ENCODE results near the gene EPB41L4A. TPM values are rescaled to one million over a fixed set of nuclear protein-coding genes. Genes with fewer than 3 reads are reported as not detected.

EPB41L4A gene
- total RNA-seq, 1 experiment from 2014 or later: 5.2 TPM

DNA sequence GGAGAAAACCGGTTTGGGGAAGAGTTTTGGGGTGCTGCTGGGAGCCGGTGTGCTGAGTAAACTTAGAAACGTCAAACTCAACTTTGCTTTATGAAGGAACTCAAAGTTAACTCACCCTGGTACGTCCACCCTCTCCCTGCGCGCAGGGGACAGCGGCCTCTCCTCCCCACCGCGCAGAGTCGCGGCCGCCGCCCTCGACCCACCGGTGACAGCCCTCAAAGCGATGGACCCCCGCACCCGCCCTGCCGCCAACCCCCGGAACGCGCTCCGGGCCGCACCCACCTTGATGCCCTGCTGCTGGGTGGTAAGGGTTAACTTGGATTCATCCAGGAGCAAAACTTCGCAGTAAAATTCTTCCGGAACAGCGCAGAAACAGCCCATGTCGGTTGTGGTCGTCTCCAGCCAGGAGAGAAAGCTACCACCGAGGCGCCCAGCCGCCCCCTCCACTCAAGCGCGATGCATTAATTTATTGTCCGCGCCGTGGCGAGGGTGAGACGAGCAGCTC lies 366 bp downstream of the EPB41L4A start:
- ATAC-seq (no peak; the same call in 1 of the 2 replicates), DNase-seq (ENCODE audit: low spot score) (no peak)
- H3K27ac Mint-ChIP-seq: no peak overlapping the region

DNA sequence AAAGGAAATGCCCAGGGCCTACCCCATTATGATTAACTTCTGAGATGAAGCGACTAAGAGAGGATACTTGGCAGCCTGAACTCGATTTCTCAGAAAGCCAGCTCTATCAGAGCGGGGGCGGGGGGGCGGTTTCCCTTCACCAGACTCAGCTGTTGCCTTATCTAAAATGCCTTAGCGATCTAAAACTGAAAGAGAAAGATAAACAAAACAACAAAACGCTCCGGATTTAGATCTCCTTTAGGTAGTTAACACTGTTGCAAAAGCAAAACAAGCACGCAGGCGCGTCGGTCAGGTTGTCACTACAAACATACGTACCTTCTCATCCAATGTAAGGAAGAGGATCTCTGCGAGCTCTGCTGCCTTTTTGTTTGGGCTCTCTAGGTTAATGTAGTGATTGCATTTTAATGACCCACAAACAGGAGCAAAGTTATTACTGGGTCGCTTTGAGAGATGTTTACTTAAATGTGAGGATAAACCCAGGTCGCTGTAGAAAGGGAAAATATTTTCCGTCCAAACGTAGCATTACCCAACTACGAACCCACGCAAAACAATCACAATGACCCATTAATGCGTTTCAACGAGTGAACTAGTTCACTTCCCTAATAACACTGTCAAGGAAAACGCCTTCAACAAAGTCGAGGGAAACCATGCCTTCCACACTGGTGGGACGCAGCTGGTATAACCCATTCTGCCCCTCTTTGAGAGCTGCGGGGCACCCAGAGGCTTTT lies 982 bp downstream of the EPB41L4A start:
- ChIA-PET POLR2A (interaction anchor here (0.5 kb wide), 1 partner anchor 212 kb away, joined by 3 read pairs; no protein-coding TSS in a partner anchor), CTCF (interaction anchor here (1.2 to 4.9 kb wide), 5 partner anchors 51 to 257 kb away, joined by 3 to 35 read pairs (median 33); no protein-coding TSS in a partner anchor)
- H3K9me3 Mint-ChIP-seq: no peaks in the 10 kb centered on the region
- peaks cover 47% of the 10 kb centered on the region for H3K27me3 Mint-ChIP-seq (ENCODE audit: low read depth)
- DNase-seq (ENCODE audit: low spot score) (no peak), ATAC-seq (no peak)
- no peaks in the 10 kb centered on the region for H3K36me3 Mint-ChIP-seq
- H3K4me1 Mint-ChIP-seq: peaks cover 11% of the 10 kb centered on the region
- peak overlapping the region; percentile 80 for H3K4me3 Mint-ChIP-seq
- no peak overlapping the region for H3K27ac Mint-ChIP-seq
- no peak for TF ChIP-seq RELA (CRISPR knock-in tag; IDR thresholded peaks at IDR 0.05; ENCODE audit: borderline replicate concordance)
- no peak for TF ChIP-seq RORB (CRISPR knock-in tag; IDR thresholded peaks at IDR 0.05)
- TF ChIP-seq CREB1 (CRISPR knock-in tag; IDR thresholded peaks at IDR 0.05): no peak
- no peak for TF ChIP-seq SP1 (CRISPR knock-in tag; conservative IDR thresholded peaks at IDR 0.05)
- TF ChIP-seq, protein P1, sequence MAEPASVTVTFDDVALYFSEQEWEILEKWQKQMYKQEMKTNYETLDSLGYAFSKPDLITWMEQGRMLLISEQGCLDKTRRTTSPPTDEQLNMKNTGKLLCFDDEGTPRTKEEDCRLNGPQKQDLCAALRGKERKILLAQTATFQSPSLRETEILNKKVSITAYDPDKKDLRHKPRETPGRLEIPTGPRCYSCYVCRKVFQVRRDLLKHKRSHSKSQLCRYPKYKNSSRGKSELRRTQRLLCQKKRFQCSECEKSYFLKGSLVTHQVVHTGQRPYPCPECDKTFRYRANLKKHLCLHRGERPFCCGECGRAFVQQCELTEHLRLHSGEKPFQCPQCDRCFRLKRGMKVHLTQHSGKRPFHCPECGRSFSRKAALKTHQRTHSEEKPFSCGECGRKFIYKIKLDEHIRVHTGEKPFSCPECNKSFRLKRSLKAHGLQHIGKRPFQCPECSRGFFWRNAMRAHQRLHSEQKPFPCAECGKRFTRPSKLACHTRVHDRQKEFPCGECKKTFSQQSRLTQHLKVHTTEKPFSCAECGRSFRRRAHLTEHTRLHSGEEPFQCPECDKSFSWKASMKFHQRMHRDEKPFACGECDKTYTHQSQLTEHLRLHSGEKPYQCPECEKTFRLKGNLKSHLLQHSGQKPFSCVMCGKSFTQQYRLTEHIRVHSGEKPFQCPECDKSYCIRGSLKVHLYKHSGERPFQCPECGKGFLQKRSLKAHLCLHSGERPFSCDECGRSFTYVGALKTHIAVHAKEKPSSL (CRISPR knock-in tag; conservative IDR thresholded peaks at IDR 0.05): no peak
- TF ChIP-seq, protein P2, sequence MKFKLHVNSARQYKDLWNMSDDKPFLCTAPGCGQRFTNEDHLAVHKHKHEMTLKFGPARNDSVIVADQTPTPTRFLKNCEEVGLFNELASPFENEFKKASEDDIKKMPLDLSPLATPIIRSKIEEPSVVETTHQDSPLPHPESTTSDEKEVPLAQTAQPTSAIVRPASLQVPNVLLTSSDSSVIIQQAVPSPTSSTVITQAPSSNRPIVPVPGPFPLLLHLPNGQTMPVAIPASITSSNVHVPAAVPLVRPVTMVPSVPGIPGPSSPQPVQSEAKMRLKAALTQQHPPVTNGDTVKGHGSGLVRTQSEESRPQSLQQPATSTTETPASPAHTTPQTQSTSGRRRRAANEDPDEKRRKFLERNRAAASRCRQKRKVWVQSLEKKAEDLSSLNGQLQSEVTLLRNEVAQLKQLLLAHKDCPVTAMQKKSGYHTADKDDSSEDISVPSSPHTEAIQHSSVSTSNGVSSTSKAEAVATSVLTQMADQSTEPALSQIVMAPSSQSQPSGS (CRISPR knock-in tag; IDR thresholded peaks at IDR 0.05; ENCODE audit: borderline replicate concordance, low read depth): no peak
- TF ChIP-seq OVOL2 (CRISPR knock-in tag; IDR thresholded peaks at IDR 0.05; ENCODE audit: borderline replicate concordance): no peak
- TF ChIP-seq, protein P3, sequence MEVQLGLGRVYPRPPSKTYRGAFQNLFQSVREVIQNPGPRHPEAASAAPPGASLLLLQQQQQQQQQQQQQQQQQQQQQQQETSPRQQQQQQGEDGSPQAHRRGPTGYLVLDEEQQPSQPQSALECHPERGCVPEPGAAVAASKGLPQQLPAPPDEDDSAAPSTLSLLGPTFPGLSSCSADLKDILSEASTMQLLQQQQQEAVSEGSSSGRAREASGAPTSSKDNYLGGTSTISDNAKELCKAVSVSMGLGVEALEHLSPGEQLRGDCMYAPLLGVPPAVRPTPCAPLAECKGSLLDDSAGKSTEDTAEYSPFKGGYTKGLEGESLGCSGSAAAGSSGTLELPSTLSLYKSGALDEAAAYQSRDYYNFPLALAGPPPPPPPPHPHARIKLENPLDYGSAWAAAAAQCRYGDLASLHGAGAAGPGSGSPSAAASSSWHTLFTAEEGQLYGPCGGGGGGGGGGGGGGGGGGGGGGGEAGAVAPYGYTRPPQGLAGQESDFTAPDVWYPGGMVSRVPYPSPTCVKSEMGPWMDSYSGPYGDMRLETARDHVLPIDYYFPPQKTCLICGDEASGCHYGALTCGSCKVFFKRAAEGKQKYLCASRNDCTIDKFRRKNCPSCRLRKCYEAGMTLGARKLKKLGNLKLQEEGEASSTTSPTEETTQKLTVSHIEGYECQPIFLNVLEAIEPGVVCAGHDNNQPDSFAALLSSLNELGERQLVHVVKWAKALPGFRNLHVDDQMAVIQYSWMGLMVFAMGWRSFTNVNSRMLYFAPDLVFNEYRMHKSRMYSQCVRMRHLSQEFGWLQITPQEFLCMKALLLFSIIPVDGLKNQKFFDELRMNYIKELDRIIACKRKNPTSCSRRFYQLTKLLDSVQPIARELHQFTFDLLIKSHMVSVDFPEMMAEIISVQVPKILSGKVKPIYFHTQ (CRISPR knock-in tag; IDR thresholded peaks at IDR 0.05): no peak
- TF ChIP-seq, protein P4, sequence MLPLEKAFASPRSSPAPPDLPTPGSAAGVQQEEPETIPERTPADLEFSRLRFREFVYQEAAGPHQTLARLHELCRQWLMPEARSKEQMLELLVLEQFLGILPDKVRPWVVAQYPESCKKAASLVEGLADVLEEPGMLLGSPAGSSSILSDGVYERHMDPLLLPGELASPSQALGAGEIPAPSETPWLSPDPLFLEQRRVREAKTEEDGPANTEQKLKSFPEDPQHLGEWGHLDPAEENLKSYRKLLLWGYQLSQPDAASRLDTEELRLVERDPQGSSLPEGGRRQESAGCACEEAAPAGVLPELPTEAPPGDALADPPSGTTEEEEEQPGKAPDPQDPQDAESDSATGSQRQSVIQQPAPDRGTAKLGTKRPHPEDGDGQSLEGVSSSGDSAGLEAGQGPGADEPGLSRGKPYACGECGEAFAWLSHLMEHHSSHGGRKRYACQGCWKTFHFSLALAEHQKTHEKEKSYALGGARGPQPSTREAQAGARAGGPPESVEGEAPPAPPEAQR (CRISPR knock-in tag; IDR thresholded peaks at IDR 0.05): no peak
- TF ChIP-seq ATF1 (CRISPR knock-in tag; IDR thresholded peaks at IDR 0.05): no peak

More for the DNA sequence above, 366 bp downstream of the EPB41L4A start:
- TF ChIP-seq TCF7 (CRISPR knock-in tag; IDR thresholded peaks at IDR 0.05; ENCODE audit: low read depth) (no peak), GTF2I (CRISPR knock-in tag; conservative IDR thresholded peaks at IDR 0.05) (no peak), KAT7 (CRISPR knock-in tag; IDR thresholded peaks at IDR 0.05; ENCODE audit: borderline replicate concordance) (no peak), ZNF317 (CRISPR knock-in tag; IDR thresholded peaks at IDR 0.05; ENCODE audit: borderline replicate concordance, low read depth) (no peak)
- TF ChIP-seq, protein P5, sequence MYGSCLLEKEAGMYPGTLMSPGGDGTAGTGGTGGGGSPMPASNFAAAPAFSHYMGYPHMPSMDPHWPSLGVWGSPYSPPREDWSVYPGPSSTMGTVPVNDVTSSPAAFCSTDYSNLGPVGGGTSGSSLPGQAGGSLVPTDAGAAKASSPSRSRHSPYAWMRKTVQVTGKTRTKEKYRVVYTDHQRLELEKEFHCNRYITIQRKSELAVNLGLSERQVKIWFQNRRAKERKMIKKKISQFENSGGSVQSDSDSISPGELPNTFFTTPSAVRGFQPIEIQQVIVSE (CRISPR knock-in tag; IDR thresholded peaks at IDR 0.05; ENCODE audit: borderline replicate concordance): no peak
- TF ChIP-seq, protein P6, sequence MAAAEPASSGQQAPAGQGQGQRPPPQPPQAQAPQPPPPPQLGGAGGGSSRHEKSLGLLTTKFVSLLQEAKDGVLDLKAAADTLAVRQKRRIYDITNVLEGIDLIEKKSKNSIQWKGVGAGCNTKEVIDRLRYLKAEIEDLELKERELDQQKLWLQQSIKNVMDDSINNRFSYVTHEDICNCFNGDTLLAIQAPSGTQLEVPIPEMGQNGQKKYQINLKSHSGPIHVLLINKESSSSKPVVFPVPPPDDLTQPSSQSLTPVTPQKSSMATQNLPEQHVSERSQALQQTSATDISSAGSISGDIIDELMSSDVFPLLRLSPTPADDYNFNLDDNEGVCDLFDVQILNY (CRISPR knock-in tag; IDR thresholded peaks at IDR 0.05): no peak
- TF ChIP-seq, protein P7, sequence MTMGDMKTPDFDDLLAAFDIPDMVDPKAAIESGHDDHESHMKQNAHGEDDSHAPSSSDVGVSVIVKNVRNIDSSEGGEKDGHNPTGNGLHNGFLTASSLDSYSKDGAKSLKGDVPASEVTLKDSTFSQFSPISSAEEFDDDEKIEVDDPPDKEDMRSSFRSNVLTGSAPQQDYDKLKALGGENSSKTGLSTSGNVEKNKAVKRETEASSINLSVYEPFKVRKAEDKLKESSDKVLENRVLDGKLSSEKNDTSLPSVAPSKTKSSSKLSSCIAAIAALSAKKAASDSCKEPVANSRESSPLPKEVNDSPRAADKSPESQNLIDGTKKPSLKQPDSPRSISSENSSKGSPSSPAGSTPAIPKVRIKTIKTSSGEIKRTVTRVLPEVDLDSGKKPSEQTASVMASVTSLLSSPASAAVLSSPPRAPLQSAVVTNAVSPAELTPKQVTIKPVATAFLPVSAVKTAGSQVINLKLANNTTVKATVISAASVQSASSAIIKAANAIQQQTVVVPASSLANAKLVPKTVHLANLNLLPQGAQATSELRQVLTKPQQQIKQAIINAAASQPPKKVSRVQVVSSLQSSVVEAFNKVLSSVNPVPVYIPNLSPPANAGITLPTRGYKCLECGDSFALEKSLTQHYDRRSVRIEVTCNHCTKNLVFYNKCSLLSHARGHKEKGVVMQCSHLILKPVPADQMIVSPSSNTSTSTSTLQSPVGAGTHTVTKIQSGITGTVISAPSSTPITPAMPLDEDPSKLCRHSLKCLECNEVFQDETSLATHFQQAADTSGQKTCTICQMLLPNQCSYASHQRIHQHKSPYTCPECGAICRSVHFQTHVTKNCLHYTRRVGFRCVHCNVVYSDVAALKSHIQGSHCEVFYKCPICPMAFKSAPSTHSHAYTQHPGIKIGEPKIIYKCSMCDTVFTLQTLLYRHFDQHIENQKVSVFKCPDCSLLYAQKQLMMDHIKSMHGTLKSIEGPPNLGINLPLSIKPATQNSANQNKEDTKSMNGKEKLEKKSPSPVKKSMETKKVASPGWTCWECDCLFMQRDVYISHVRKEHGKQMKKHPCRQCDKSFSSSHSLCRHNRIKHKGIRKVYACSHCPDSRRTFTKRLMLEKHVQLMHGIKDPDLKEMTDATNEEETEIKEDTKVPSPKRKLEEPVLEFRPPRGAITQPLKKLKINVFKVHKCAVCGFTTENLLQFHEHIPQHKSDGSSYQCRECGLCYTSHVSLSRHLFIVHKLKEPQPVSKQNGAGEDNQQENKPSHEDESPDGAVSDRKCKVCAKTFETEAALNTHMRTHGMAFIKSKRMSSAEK (CRISPR knock-in tag; IDR thresholded peaks at IDR 0.05; ENCODE audit: borderline replicate concordance): no peak
- TF ChIP-seq, protein P8, sequence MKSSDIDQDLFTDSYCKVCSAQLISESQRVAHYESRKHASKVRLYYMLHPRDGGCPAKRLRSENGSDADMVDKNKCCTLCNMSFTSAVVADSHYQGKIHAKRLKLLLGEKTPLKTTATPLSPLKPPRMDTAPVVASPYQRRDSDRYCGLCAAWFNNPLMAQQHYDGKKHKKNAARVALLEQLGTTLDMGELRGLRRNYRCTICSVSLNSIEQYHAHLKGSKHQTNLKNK (CRISPR knock-in tag; IDR thresholded peaks at IDR 0.05): no peak
- no peaks in the 10 kb centered on the region for H3K9me3 Mint-ChIP-seq
- ChIA-PET POLR2A (no interaction called here), CTCF (interaction anchor here (0.7 to 4.9 kb wide), 16 partner anchors 8 to 868 kb away, joined by 3 to 36 read pairs (median 12); no protein-coding TSS in a partner anchor)
- H3K4me1 Mint-ChIP-seq: peaks cover 15% of the 10 kb centered on the region
- H3K4me3 Mint-ChIP-seq: peak overlapping the region; percentile 80
- no peaks in the 10 kb centered on the region for H3K36me3 Mint-ChIP-seq
- peaks cover 47% of the 10 kb centered on the region for H3K27me3 Mint-ChIP-seq (ENCODE audit: low read depth)
